Lower lobe of right lung (tissue), 2 donors: ENCODE measurements around the gene CSAD. TPM values are rescaled to one million over a fixed set of nuclear protein-coding genes. Genes with fewer than 3 reads are reported as not detected.

Experiments used
- ATAC-seq, 2 donors: fragments of 200-7000 bp; cut with Tn5 transposase; one replicate each; pipeline ENCODE4 v1.9.1; 2020 to 2022; ENCODE audit warnings: mild to moderate bottlenecking in 2 of 2, moderate library complexity in 2 of 2
- DNase-seq: peaks from one replicate; pipeline ENCODE4 v3.0.0-alpha.2; 2020
- H3K27ac ChIP-seq: fragments of 200-600 bp; one replicate; pipeline ENCODE4 v1.8.0; 2022
- H3K27me3 ChIP-seq: fragments of 200-600 bp; one replicate; pipeline ENCODE4 v1.8.0; 2022; ENCODE audit warnings: low read depth
- H3K36me3 ChIP-seq: fragments of 200-600 bp; one replicate; pipeline ENCODE4 v1.8.0; 2022; ENCODE audit warnings: mild to moderate bottlenecking
- H3K4me1 ChIP-seq: fragments of 200-600 bp; one replicate; pipeline ENCODE4 v1.8.0; 2022
- H3K4me3 ChIP-seq: fragments of 200-600 bp; one replicate; pipeline ENCODE4 v1.8.0; 2022; ENCODE audit warnings: mild to moderate bottlenecking
- H3K9me3 ChIP-seq: fragments of 200-600 bp; one replicate; pipeline ENCODE4 v1.8.0; 2022
- CTCF ChIP-seq: fragments of 200-600 bp; IDR thresholded peaks from one replicate; pipeline ENCODE4 v1.8.0; 2022; ENCODE audit warnings: antibody characterized with exemption, mild to moderate bottlenecking
- intact Hi-C: fragments of 100-400 bp; cut with DNase I; formaldehyde crosslinking; loops from one replicate; pipeline ENCODE4 v1.11.0; 2022
- total RNA-seq: library from RNA; stranded (reverse); fragmentation: NEBNext Ultra II Directional; extraction: Animal tissue kit (Norgen Biotek cat#: 25700); gene quantifications from one replicate; pipeline ENCODE4 v1.2.1, GENCODE V29; 2021
- donor health status: DM: no; HTN: yes; CAD: no; lungs with severe emphysema.

The CSAD gene
- total RNA-seq, 1 donor from 2014 or later: 39.2 TPM

DNA sequence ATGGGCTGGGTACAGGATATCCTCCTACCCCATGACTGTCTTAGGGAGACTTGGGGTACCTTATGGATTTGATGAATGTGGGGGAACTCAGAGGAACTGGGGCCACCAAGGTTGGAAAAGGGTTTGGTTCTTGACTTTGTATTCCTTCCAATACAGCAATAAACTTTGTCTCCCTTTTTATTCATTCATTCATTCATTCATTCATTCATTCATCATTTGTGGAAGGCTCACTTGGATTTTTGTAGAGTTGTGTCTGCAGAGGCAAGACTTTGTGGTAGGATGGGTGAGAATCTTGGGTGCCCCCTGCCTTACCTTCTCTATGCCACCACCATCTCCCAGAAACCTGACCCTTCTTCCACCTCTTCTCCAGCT is 56.4 kb downstream of the CSAD start:
- TF ChIP-seq CTCF: no peak
- no peaks in the 10 kb centered on the region for H3K36me3 ChIP-seq
- H3K27ac ChIP-seq: no peak overlapping the region
- H3K4me1 ChIP-seq: no peaks in the 10 kb centered on the region
- H3K27me3 ChIP-seq: no peaks in the 10 kb centered on the region
- H3K4me3 ChIP-seq: no peak overlapping the region
- ATAC-seq (no peak), DNase-seq (no peak)
- H3K9me3 ChIP-seq: no peaks in the 10 kb centered on the region
- intact Hi-C loops: no loop called here

DNA sequence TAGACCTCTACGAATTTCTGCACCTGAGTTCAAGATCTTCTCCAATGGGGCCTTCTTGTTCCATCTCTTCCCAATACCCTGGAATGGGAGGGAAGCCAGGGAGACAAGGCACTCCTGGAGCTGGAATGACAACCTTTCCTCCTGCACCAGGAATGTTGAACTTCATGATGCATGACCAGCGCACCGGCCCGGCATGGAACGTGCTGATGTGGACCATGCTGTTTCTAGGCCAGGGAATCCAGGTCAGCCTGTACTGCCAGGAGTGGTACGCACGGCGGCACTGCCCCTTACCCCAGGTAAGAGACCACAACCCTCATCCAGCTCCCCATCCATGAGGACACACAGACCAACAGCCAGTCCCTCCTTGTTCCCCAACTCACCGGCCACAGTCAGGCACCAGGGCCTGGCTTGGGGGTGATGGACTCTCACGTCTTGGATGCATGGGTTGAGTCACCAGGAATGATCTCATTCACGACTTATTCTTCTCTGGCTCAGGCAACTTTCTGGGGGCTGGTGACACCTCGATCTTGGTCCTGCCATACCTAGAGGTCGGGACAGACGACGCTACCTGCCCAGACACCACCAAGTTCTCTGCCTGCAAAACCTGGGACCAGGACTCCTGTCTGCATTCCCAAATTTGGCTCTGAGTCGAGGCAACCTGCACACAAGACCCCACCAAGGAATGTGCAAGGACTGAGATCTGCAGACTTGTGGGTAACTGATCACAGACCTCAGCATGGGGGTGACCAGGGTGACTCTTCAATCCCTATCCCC is 57.0 kb downstream of the CSAD start:
- Histone ChIP-seq H3K4me1 (no peaks in the 10 kb centered on the region), H3K9me3 (no peaks in the 10 kb centered on the region), H3K4me3 (no peak overlapping the region), H3K36me3 (no peaks in the 10 kb centered on the region), H3K27me3 (no peaks in the 10 kb centered on the region), H3K27ac (no peak overlapping the region)
- TF ChIP-seq CTCF: no peak
- ATAC-seq (peak in 1 of 2 donors; percentile 20), DNase-seq (no peak)
- intact Hi-C loops: no loop called here

GRCh38 chr12:53122961-53123468 is 57.7 kb downstream of the CSAD start:
- no peaks in the 10 kb centered on the region for H3K9me3 ChIP-seq
- TF ChIP-seq CTCF: no peak
- no peak for ATAC-seq
- no peak overlapping the region for H3K4me3 ChIP-seq
- H3K27me3 ChIP-seq: no peaks in the 10 kb centered on the region
- intact Hi-C loops: no loop called here
- no peak for DNase-seq
- no peaks in the 10 kb centered on the region for H3K36me3 ChIP-seq
- no peak overlapping the region for H3K27ac ChIP-seq
- no peaks in the 10 kb centered on the region for H3K4me1 ChIP-seq

DNA sequence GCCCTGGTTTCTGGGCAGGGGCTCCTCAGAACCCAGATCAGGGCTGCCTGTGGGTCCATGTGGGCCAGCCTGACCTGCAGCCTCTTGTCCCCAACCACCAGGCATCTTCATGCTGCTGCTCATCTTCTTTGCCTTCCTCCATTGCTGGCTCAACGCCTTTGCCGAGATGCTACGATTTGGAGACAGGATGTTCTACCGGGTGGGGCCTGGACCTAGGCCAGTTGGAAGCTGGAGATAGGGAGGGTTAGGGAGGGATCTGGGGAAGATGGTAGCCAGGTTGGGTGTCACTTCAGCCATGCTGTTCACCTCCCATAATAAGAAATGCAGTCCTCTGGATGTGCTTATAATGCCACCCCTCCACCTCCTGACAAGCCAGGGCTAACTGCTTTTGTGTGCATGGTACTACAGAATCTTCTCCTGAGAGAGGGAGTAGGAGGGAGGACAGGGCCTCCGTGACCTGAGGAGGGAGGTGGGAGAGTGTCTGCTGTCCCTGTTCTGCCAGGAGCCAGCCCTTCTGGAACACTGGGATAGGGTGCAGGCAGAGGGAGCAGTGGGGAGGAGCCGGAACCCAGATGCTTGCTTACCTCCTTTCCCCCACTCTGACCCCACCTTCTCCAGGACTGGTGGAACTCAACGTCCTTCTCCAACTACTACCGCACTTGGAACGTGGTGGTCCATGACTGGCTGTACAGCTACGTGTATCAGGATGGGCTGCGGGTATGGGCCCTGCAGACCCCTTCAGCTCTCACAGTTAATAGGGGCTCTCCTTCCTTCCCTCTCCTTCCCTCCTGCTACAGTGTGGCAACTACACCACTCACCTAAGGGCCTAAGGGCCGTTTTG is 59.8 kb downstream of the CSAD start:
- H3K4me1 ChIP-seq: peaks cover 3% of the 10 kb centered on the region
- no peak for DNase-seq
- H3K36me3 ChIP-seq: no peaks in the 10 kb centered on the region
- TF ChIP-seq CTCF: no peak
- H3K27me3 ChIP-seq: no peaks in the 10 kb centered on the region
- H3K27ac ChIP-seq: no peak overlapping the region
- no peak overlapping the region for H3K4me3 ChIP-seq
- intact Hi-C loops: no loop called here
- H3K9me3 ChIP-seq: no peaks in the 10 kb centered on the region
- no peak for ATAC-seq

- no peak for ATAC-seq
- Histone ChIP-seq H3K36me3 (no peaks in the 10 kb centered on the region), H3K4me1 (peaks cover 5% of the 10 kb centered on the region), H3K27me3 (no peaks in the 10 kb centered on the region), H3K27ac (no peak overlapping the region), H3K9me3 (no peaks in the 10 kb centered on the region), H3K4me3 (no peak overlapping the region)
- intact Hi-C loops: no loop called here
- no peak for DNase-seq
- TF ChIP-seq CTCF: no peak
Observed at GRCh38 chr12:53118751-53119300, 61.9 kb downstream of the CSAD start.
